ENCODE data around the gene EEF1E1. TPM values are rescaled to one million over a fixed set of nuclear protein-coding genes. Genes with fewer than 3 reads are reported as not detected.

Gene EEF1E1
- total and polyA plus RNA-seq, 9 of the 15 experiments (the other 6 are each of a cell fraction or from before 2014, with no cell fraction given) = 135 to 1,355 (median 327) TPM

DNA sequence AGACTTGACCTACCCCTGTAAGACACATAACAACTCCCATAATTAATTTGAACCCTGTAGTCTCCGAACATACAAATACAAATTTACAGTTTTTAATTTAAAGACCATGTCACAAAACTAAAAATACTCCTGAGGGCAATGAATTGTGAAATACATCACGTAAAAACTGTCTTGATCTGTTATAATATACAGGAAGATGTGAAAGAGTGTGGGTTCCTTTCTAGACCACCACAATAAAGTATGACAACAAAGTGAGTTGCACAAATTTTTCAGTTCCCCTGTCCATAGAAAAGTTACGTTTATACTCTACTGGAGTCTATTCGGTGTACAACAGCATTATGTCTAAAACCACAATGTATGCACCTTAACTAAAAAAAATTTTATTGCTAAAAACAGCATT lies 27.2 kb downstream of the EEF1E1 start (continued):
- TF ChIP-seq, protein P1, sequence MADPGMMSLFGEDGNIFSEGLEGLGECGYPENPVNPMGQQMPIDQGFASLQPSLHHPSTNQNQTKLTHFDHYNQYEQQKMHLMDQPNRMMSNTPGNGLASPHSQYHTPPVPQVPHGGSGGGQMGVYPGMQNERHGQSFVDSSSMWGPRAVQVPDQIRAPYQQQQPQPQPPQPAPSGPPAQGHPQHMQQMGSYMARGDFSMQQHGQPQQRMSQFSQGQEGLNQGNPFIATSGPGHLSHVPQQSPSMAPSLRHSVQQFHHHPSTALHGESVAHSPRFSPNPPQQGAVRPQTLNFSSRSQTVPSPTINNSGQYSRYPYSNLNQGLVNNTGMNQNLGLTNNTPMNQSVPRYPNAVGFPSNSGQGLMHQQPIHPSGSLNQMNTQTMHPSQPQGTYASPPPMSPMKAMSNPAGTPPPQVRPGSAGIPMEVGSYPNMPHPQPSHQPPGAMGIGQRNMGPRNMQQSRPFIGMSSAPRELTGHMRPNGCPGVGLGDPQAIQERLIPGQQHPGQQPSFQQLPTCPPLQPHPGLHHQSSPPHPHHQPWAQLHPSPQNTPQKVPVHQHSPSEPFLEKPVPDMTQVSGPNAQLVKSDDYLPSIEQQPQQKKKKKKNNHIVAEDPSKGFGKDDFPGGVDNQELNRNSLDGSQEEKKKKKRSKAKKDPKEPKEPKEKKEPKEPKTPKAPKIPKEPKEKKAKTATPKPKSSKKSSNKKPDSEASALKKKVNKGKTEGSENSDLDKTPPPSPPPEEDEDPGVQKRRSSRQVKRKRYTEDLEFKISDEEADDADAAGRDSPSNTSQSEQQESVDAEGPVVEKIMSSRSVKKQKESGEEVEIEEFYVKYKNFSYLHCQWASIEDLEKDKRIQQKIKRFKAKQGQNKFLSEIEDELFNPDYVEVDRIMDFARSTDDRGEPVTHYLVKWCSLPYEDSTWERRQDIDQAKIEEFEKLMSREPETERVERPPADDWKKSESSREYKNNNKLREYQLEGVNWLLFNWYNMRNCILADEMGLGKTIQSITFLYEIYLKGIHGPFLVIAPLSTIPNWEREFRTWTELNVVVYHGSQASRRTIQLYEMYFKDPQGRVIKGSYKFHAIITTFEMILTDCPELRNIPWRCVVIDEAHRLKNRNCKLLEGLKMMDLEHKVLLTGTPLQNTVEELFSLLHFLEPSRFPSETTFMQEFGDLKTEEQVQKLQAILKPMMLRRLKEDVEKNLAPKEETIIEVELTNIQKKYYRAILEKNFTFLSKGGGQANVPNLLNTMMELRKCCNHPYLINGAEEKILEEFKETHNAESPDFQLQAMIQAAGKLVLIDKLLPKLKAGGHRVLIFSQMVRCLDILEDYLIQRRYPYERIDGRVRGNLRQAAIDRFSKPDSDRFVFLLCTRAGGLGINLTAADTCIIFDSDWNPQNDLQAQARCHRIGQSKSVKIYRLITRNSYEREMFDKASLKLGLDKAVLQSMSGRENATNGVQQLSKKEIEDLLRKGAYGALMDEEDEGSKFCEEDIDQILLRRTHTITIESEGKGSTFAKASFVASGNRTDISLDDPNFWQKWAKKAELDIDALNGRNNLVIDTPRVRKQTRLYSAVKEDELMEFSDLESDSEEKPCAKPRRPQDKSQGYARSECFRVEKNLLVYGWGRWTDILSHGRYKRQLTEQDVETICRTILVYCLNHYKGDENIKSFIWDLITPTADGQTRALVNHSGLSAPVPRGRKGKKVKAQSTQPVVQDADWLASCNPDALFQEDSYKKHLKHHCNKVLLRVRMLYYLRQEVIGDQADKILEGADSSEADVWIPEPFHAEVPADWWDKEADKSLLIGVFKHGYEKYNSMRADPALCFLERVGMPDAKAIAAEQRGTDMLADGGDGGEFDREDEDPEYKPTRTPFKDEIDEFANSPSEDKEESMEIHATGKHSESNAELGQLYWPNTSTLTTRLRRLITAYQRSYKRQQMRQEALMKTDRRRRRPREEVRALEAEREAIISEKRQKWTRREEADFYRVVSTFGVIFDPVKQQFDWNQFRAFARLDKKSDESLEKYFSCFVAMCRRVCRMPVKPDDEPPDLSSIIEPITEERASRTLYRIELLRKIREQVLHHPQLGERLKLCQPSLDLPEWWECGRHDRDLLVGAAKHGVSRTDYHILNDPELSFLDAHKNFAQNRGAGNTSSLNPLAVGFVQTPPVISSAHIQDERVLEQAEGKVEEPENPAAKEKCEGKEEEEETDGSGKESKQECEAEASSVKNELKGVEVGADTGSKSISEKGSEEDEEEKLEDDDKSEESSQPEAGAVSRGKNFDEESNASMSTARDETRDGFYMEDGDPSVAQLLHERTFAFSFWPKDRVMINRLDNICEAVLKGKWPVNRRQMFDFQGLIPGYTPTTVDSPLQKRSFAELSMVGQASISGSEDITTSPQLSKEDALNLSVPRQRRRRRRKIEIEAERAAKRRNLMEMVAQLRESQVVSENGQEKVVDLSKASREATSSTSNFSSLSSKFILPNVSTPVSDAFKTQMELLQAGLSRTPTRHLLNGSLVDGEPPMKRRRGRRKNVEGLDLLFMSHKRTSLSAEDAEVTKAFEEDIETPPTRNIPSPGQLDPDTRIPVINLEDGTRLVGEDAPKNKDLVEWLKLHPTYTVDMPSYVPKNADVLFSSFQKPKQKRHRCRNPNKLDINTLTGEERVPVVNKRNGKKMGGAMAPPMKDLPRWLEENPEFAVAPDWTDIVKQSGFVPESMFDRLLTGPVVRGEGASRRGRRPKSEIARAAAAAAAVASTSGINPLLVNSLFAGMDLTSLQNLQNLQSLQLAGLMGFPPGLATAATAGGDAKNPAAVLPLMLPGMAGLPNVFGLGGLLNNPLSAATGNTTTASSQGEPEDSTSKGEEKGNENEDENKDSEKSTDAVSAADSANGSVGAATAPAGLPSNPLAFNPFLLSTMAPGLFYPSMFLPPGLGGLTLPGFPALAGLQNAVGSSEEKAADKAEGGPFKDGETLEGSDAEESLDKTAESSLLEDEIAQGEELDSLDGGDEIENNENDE (IDR thresholded peaks at IDR 0.05; ENCODE audit: low read depth, low read length) = no peak
- TF ChIP-seq OTX1 (CRISPR knock-in tag; IDR thresholded peaks at IDR 0.05) = no peak
- no peak for TF ChIP-seq TARDBP (IDR thresholded peaks at IDR 0.05)
- no peak for TF ChIP-seq ZNF780A (CRISPR knock-in tag; IDR thresholded peaks at IDR 0.05)
- TF ChIP-seq, protein P2, sequence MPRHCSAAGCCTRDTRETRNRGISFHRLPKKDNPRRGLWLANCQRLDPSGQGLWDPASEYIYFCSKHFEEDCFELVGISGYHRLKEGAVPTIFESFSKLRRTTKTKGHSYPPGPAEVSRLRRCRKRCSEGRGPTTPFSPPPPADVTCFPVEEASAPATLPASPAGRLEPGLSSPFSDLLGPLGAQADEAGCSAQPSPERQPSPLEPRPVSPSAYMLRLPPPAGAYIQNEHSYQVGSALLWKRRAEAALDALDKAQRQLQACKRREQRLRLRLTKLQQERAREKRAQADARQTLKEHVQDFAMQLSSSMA (CRISPR knock-in tag; IDR thresholded peaks at IDR 0.05) = no peak
- TF ChIP-seq, protein P3, sequence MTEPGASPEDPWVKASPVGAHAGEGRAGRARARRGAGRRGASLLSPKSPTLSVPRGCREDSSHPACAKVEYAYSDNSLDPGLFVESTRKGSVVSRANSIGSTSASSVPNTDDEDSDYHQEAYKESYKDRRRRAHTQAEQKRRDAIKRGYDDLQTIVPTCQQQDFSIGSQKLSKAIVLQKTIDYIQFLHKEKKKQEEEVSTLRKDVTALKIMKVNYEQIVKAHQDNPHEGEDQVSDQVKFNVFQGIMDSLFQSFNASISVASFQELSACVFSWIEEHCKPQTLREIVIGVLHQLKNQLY (CRISPR knock-in tag; conservative IDR thresholded peaks at IDR 0.05) = no peak
- TF ChIP-seq MCM5 (IDR thresholded peaks at IDR 0.05; ENCODE audit: low read depth) = no peak
- no peak for TF ChIP-seq PHF21A (IDR thresholded peaks at IDR 0.05; ENCODE audit: borderline replicate concordance, low read depth)
- no peak for TF ChIP-seq ZBTB7A (IDR thresholded peaks at IDR 0.05; ENCODE audit: borderline replicate concordance, control insufficient read depth, low read depth, low read length)
- no peak for TF ChIP-seq PML (IDR thresholded peaks at IDR 0.05; ENCODE audit: low read length)
- no peak for TF ChIP-seq SRSF9 (IDR thresholded peaks at IDR 0.05; ENCODE audit: borderline replicate concordance, low read depth, low read length)
- TF ChIP-seq KDM1A (IDR thresholded peaks at IDR 0.05) = no peak
